Keratinocyte (primary cell): ENCODE measurements around the gene LHX3. TPM values are rescaled to one million over a fixed set of nuclear protein-coding genes. Genes with fewer than 3 reads are reported as not detected.

ENCODE experiments used
- DNase-seq: peaks from one replicate; pipeline ENCODE4 v3.0.0-alpha.2; 2011; ENCODE audit warnings: low read depth, missing footprints, low spot score
- FAIRE-seq: peaks from 2 replicates; lab custom pipeline; 2011; peaks lifted over from hg19 to GRCh38; lab: Jason Lieb, UNC
- H2AFZ ChIP-seq: 2 replicates; pipeline ENCODE4 v1.6.0; 2012; ENCODE audit warnings: low read length, control low read depth, inconsistent platforms; ENCODE audit not compliant: control insufficient read depth
- H3K27ac ChIP-seq: 2 replicates; pipeline ENCODE4 v1.5.1; 2011; ENCODE audit warnings: low read length; ENCODE audit not compliant: control insufficient read depth, insufficient read depth
- H3K27me3 ChIP-seq: 3 replicates; pipeline ENCODE4 v1.6.0; 2011; ENCODE audit warnings: low read length; ENCODE audit not compliant: control insufficient read depth, insufficient read depth; ENCODE audit errors: extremely low read depth
- H3K36me3 ChIP-seq, 2 experiments: 2 replicates in 1 of 2; 3 replicates in 1 of 2; pipeline ENCODE4 v1.5.1; 2011; ENCODE audit warnings: low read length in 2 of 2, mild to moderate bottlenecking in 1 of 2; ENCODE audit not compliant: control insufficient read depth in 2 of 2, insufficient read depth in 2 of 2; ENCODE audit errors: extremely low read depth in 1 of 2
- H3K4me1 ChIP-seq: 3 replicates; pipeline ENCODE4 v1.5.1; 2011; ENCODE audit warnings: low read length; ENCODE audit not compliant: control insufficient read depth, insufficient read depth; ENCODE audit errors: extremely low read depth
- H3K4me2 ChIP-seq: 3 replicates; pipeline ENCODE4 v1.6.0; 2011; ENCODE audit warnings: low read depth, low read length; ENCODE audit not compliant: control insufficient read depth, insufficient read depth; ENCODE audit errors: extremely low read depth
- H3K4me3 ChIP-seq, 3 experiments: fragments of 200-600 bp in 1 of 3; sonication (generic) in 1 of 3; 2 replicates in 2 of 3; 3 replicates in 1 of 3; pipeline ENCODE4 v1.5.1; 2011 to 2016; ENCODE audit warnings: low read length in 3 of 3, mild to moderate bottlenecking in 3 of 3, control low read depth in 2 of 3, inconsistent platforms in 1 of 3, low read depth in 1 of 3, mixed read lengths in 1 of 3, mixed run types in 1 of 3, moderate library complexity in 1 of 3; ENCODE audit not compliant: control insufficient read depth in 2 of 3, insufficient read depth in 2 of 3; ENCODE audit errors: extremely low read depth in 1 of 3
- H3K79me2 ChIP-seq: 2 replicates; pipeline ENCODE4 v1.6.0; 2012; ENCODE audit warnings: low read length; ENCODE audit not compliant: control insufficient read depth, insufficient read depth
- H3K9ac ChIP-seq: 3 replicates; pipeline ENCODE4 v1.6.0; 2011; ENCODE audit warnings: low read length; ENCODE audit not compliant: control insufficient read depth, insufficient read depth; ENCODE audit errors: extremely low read depth
- H3K9me1 ChIP-seq: 3 replicates; pipeline ENCODE4 v1.6.0; 2011; ENCODE audit warnings: low read length; ENCODE audit not compliant: control insufficient read depth, insufficient read depth; ENCODE audit errors: extremely low read depth
- H3K9me3 ChIP-seq: 2 replicates; pipeline ENCODE4 v1.5.1; 2012; ENCODE audit warnings: low read depth, low read length; ENCODE audit not compliant: control insufficient read depth
- H4K20me1 ChIP-seq: 3 replicates; pipeline ENCODE4 v1.6.0; 2011; ENCODE audit warnings: low read length; ENCODE audit not compliant: control insufficient read depth, insufficient read depth; ENCODE audit errors: extremely low read depth
- EZH2 ChIP-seq: IDR thresholded peaks from one replicate; pipeline ENCODE4 v1.6.1; 2012; ENCODE audit warnings: inconsistent platforms, mild to moderate bottlenecking, low read length, moderate library complexity
- dilution Hi-C: fragments of 300-500 bp; cut with MboI; formaldehyde crosslinking; loops from one replicate; pipeline ENCODE4 v1.7.0; 2020; ENCODE audit warnings: low sequenced_read_pairs; ENCODE audit not compliant: extremely low pct_ligation_motif_present
- polyA plus RNA-seq, 5 experiments: library from polyadenylated mRNA; depleted of rRNA in 3 of 5; stranded (reverse) in 3 of 5; stranded (forward) in 1 of 5; unstranded in 1 of 5; fragments of >200 nt; gene quantifications; 1 replicate in 1 of 5; 2 replicates in 3 of 5; 3 replicates in 1 of 5; pipeline versions ENCODE4 v1.2.1 to v1.2.3, GENCODE V29; 2011 to 2012; ENCODE audit warnings: missing spikeins in 2 of 5, low read depth in 1 of 5, low replicate concordance in 1 of 5
- TF ChIP-seq, protein P1 (sequence below), 3 experiments: IDR thresholded peaks in 1 of 3; conservative IDR thresholded peaks in 1 of 3; optimal IDR thresholded peaks in 1 of 3; 2 replicates in 2 of 3; 3 replicates in 1 of 3; pipeline versions ENCODE3 to v1.5.1; 2011; ENCODE audit warnings: low read length in 3 of 3, mild to moderate bottlenecking in 3 of 3, moderate library complexity in 2 of 3, control low read depth in 1 of 3, inconsistent platforms in 1 of 3; ENCODE audit not compliant: insufficient read depth in 2 of 3; ENCODE audit errors: extremely low read depth in 1 of 3

The LHX3 gene
- polyA plus RNA-seq, 1 donor (not counting 4 experiments of a cell fraction or from before 2014, with no cell fraction given) = not detected

DNA sequence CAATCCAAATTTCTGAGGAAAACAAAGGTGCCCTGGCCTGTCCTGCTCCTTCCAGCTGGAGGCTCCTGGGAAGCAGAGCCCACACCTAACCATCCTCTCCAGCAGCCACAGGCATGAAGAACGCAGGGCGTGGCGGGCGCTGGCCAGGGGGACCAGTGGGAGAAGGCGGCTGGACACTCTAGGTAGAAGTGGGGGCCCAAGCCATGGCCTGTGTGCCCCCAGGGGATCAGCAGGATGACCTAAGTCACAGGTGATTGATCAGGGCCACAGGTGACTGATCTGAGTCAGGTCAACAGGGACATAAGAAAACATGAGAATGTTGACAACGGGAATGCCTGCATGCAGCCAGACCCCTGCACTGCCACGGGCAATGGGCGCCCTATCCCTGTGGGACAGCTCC lies 37.3 kb upstream of the LHX3 start:
- H3K9me1 ChIP-seq = peaks cover 3% of the 10 kb centered on the region
- H3K4me2 ChIP-seq = no peak overlapping the region
- no peak overlapping the region for H3K9ac ChIP-seq
- H4K20me1 ChIP-seq = peaks cover 24% of the 10 kb centered on the region
- H3K79me2 ChIP-seq = peaks cover 56% of the 10 kb centered on the region
- H2AFZ ChIP-seq = no peak overlapping the region
- FAIRE-seq (no peak), DNase-seq (no peak)
- no peaks in the 10 kb centered on the region for H3K9me3 ChIP-seq
- H3K27ac ChIP-seq = no peak overlapping the region
- TF ChIP-seq EZH2 = no peak
- TF ChIP-seq, protein P1, sequence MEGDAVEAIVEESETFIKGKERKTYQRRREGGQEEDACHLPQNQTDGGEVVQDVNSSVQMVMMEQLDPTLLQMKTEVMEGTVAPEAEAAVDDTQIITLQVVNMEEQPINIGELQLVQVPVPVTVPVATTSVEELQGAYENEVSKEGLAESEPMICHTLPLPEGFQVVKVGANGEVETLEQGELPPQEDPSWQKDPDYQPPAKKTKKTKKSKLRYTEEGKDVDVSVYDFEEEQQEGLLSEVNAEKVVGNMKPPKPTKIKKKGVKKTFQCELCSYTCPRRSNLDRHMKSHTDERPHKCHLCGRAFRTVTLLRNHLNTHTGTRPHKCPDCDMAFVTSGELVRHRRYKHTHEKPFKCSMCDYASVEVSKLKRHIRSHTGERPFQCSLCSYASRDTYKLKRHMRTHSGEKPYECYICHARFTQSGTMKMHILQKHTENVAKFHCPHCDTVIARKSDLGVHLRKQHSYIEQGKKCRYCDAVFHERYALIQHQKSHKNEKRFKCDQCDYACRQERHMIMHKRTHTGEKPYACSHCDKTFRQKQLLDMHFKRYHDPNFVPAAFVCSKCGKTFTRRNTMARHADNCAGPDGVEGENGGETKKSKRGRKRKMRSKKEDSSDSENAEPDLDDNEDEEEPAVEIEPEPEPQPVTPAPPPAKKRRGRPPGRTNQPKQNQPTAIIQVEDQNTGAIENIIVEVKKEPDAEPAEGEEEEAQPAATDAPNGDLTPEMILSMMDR (optimal IDR thresholded peaks at IDR 0.05 in 1 of 3, IDR thresholded peaks at IDR 0.05 in 1 of 3, conservative IDR thresholded peaks at IDR 0.05 in 1 of 3; ENCODE audit: extremely low read depth in 1 of 3, insufficient read depth in 2 of 3, low read length in 3 of 3) = no peak
- peaks cover 10% of the 10 kb centered on the region for H3K27me3 ChIP-seq
- dilution Hi-C loops = no loop called here
- peaks cover 23% of the 10 kb centered on the region for H3K4me1 ChIP-seq
- H3K36me3 ChIP-seq = peaks cover 1 to 7% of the 10 kb centered on the region in 2 experiments
- H3K4me3 ChIP-seq = no peak overlapping the region

DNA sequence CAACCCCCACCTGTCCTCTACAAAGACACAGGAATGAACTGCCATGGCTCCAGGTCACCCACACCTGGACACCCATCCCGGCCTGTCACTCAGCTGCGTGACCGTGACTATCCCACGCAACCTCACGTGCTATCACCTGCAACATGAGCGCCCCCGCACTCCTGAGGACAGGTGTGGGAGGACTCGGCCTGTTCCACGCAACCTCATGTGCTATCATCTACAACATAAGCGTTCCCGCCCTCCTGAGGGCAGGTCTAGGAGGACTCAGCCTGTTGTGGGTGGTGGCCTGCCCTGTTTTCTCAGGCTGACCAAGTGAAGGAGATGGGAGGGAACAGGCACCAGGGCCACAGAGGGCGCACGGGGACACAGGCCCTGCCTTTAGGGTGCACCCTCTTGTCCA lies 36.6 kb upstream of the LHX3 start:
- Histone ChIP-seq H3K27ac (no peak overlapping the region), H2AFZ (no peak overlapping the region), H3K79me2 (peaks cover 56% of the 10 kb centered on the region), H3K36me3 (peaks cover 1 to 7% of the 10 kb centered on the region in 2 experiments), H3K4me3 (no peak overlapping the region), H3K4me2 (no peak overlapping the region), H3K9me3 (no peaks in the 10 kb centered on the region), H3K4me1 (peaks cover 23% of the 10 kb centered on the region), H4K20me1 (peaks cover 24% of the 10 kb centered on the region), H3K9ac (no peak overlapping the region), H3K9me1 (peaks cover 3% of the 10 kb centered on the region), H3K27me3 (peaks cover 2% of the 10 kb centered on the region)
- dilution Hi-C loops = no loop called here
- DNase-seq (no peak), FAIRE-seq (no peak)
- TF ChIP-seq, protein P1 (optimal IDR thresholded peaks at IDR 0.05 in 1 of 3, IDR thresholded peaks at IDR 0.05 in 1 of 3, conservative IDR thresholded peaks at IDR 0.05 in 1 of 3; ENCODE audit: extremely low read depth in 1 of 3, insufficient read depth in 2 of 3, low read length in 3 of 3) = no peak
- TF ChIP-seq EZH2 = no peak
